Lower leg skin (tissue), 3 donors: ENCODE measurements around the gene ELN.

ENCODE experiments used
- POLR2A ChIP-seq, 2 donors: fragments of 450-650 bp; IDR thresholded peaks; one replicate each; pipeline ENCODE4 v1.6.1; 2016 to 2017; ENCODE audit warnings: antibody characterized with exemption in 2 of 2, mild to moderate bottlenecking in 1 of 2, moderate library complexity in 1 of 2
- TF ChIP-seq, protein P1 (sequence below), 3 donors: fragments of 450-650 bp; IDR thresholded peaks; one replicate each; pipeline ENCODE4 v1.5.1; 2016; ENCODE audit warnings: antibody characterized with exemption in 3 of 3, mild to moderate bottlenecking in 3 of 3, moderate library complexity in 2 of 3

- TF ChIP-seq, protein P1, sequence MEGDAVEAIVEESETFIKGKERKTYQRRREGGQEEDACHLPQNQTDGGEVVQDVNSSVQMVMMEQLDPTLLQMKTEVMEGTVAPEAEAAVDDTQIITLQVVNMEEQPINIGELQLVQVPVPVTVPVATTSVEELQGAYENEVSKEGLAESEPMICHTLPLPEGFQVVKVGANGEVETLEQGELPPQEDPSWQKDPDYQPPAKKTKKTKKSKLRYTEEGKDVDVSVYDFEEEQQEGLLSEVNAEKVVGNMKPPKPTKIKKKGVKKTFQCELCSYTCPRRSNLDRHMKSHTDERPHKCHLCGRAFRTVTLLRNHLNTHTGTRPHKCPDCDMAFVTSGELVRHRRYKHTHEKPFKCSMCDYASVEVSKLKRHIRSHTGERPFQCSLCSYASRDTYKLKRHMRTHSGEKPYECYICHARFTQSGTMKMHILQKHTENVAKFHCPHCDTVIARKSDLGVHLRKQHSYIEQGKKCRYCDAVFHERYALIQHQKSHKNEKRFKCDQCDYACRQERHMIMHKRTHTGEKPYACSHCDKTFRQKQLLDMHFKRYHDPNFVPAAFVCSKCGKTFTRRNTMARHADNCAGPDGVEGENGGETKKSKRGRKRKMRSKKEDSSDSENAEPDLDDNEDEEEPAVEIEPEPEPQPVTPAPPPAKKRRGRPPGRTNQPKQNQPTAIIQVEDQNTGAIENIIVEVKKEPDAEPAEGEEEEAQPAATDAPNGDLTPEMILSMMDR (IDR thresholded peaks at IDR 0.05) = no peak
- TF ChIP-seq POLR2A (IDR thresholded peaks at IDR 0.05) = no peak
Measured at GRCh38 chr7:73995821-73996511, 32.0 kb upstream of the ELN start.
